Endothelial cell of umbilical vein (primary cell): ENCODE results near the gene HOXC12.

Source experiments
- EZH2 ChIP-seq: IDR thresholded peaks from 2 replicates; pipeline ENCODE4 v1.6.1; 2012; ENCODE audit warnings: borderline replicate concordance, low read depth, mild to moderate bottlenecking, moderate library complexity, low read length, inconsistent platforms; ENCODE audit not compliant: severe bottlenecking
- FOS ChIP-seq: IDR thresholded peaks from 2 replicates; pipeline ENCODE4 v1.6.1; 2011; ENCODE audit warnings: mild to moderate bottlenecking, low read length, moderate library complexity, borderline replicate concordance; ENCODE audit not compliant: insufficient read depth
- JUN ChIP-seq: IDR thresholded peaks from 2 replicates; pipeline ENCODE4 v1.6.1; 2011; ENCODE audit warnings: borderline replicate concordance, low read depth; ENCODE audit not compliant: insufficient read length, insufficient read depth
- MYC ChIP-seq: IDR thresholded peaks from one replicate; pipeline ENCODE4 v1.6.1; 2011; ENCODE audit warnings: mild to moderate bottlenecking, low read depth, low read length
- POLR2A ChIP-seq: IDR thresholded peaks from 2 replicates; pipeline ENCODE4 v1.6.1; 2012; ENCODE audit warnings: low read depth, mild to moderate bottlenecking, control low read depth, low read length
- POLR2AphosphoS5 ChIP-seq: IDR thresholded peaks from 2 replicates; pipeline ENCODE4 v1.6.1; 2012; ENCODE audit warnings: low read depth, mild to moderate bottlenecking, control low read depth, low read length, moderate library complexity; ENCODE audit not compliant: insufficient read depth
- TF ChIP-seq, protein P1 (sequence below), 2 donors: IDR thresholded peaks; 1 replicate in 1 of 2; 2 replicates in 1 of 2; pipeline ENCODE4 v1.5.1; 2011; ENCODE audit warnings: low read length in 2 of 2, mild to moderate bottlenecking in 2 of 2, moderate library complexity in 2 of 2, control low read depth in 1 of 2, inconsistent platforms in 1 of 2, low read depth in 1 of 2; ENCODE audit not compliant: insufficient read depth in 1 of 2; ENCODE audit errors: extremely low read depth in 1 of 2
- TF ChIP-seq, protein P2 (sequence below): IDR thresholded peaks from 2 replicates; pipeline ENCODE4 v1.6.1; 2011; ENCODE audit not compliant: insufficient read depth, insufficient read length

DNA sequence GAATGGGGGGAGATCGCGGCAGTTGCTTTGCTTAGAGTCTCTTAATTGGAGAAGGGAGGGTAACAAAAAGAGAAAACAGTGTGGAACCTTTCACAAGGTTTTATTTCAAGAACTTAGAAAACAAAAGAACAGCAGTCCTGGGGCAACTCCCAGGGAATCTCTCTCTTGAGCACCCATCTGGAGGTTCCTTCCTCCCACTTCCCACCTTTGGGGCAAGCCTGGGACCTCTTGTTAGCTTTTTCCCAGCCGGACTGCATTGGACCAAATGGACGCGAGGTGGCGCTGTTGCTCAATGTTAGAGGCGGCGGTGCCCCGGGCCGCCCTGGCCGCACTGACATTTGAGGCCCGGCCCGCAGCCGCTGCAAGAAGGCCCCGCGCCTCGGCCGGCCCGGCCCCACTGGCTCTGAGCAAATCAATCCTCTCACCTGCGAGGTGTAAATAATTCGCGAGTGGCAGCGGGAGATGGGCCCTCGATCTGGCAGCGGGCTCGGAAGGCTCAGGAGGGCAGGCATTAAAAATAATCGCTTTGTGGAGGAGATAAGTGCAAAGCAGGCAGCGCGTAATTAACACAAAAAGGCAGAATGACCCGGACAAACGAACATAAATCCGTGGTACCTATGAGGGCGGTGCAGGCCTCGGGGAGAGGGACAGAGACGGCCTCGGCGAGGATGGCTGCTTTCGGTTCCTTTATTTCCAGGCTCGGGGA, 51.3 kb downstream of the HOXC12 start:
- TF ChIP-seq POLR2A (no peak), POLR2AphosphoS5 (no peak), JUN (no peak), EZH2 (no peak), MYC (no peak), FOS (no peak)
- TF ChIP-seq, protein P1, sequence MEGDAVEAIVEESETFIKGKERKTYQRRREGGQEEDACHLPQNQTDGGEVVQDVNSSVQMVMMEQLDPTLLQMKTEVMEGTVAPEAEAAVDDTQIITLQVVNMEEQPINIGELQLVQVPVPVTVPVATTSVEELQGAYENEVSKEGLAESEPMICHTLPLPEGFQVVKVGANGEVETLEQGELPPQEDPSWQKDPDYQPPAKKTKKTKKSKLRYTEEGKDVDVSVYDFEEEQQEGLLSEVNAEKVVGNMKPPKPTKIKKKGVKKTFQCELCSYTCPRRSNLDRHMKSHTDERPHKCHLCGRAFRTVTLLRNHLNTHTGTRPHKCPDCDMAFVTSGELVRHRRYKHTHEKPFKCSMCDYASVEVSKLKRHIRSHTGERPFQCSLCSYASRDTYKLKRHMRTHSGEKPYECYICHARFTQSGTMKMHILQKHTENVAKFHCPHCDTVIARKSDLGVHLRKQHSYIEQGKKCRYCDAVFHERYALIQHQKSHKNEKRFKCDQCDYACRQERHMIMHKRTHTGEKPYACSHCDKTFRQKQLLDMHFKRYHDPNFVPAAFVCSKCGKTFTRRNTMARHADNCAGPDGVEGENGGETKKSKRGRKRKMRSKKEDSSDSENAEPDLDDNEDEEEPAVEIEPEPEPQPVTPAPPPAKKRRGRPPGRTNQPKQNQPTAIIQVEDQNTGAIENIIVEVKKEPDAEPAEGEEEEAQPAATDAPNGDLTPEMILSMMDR (IDR thresholded peaks at IDR 0.05; ENCODE audit: extremely low read depth in 1 of 2, insufficient read depth in 1 of 2, low read depth in 1 of 2, low read length in 2 of 2) = peak; percentile 84 to 86
- TF ChIP-seq, protein P2, sequence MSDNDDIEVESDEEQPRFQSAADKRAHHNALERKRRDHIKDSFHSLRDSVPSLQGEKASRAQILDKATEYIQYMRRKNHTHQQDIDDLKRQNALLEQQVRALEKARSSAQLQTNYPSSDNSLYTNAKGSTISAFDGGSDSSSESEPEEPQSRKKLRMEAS = no peak
